ENCODE measurements around the gene USP14.

The USP14 gene

GRCh38 chr18:227374-227773, 69.0 kb downstream of the USP14 start:
- H3K4me1 ChIP-seq (ENCODE audit: control insufficient read depth, low read length): no peaks in the 10 kb centered on the region
- H3K4me3 ChIP-seq (ENCODE audit: low read length): no peak overlapping the region
- no peaks in the 10 kb centered on the region for H3K9me3 ChIP-seq (ENCODE audit: control insufficient read depth, insufficient read depth, low read length)
- no peaks in the 10 kb centered on the region for H3K9me2 ChIP-seq (replicated peaks; ENCODE audit: control insufficient read depth, low read length)
- no peaks in the 10 kb centered on the region for H3F3A ChIP-seq (ENCODE audit: control insufficient read depth, insufficient read depth)
- H3K4me2 ChIP-seq (ENCODE audit: low read length): no peak overlapping the region
- no peaks in the 10 kb centered on the region for H3K79me2 ChIP-seq (ENCODE audit: control insufficient read depth, low read length)
- H3K27ac ChIP-seq (ENCODE audit: low read depth, low read length): no peak overlapping the region
- TF ChIP-seq EZH2phosphoT487 (IDR thresholded peaks at IDR 0.05; ENCODE audit: borderline replicate concordance, low read length) (no peak), CTCF (IDR thresholded peaks at IDR 0.05; ENCODE audit: low read depth, low read length, poor library complexity, severe bottlenecking) (no peak)
- peaks cover 54% of the 10 kb centered on the region for H3K36me3 ChIP-seq (ENCODE audit: control insufficient read depth, low read length)
- H3K27me3 ChIP-seq (ENCODE audit: control insufficient read depth, low read length): no peaks in the 10 kb centered on the region
- no peaks in the 10 kb centered on the region for H4K20me1 ChIP-seq (ENCODE audit: control insufficient read depth, insufficient read depth, low read depth, low read length)

GRCh38 chr18:227902-228301, 69.5 kb downstream of the USP14 start:
- Histone ChIP-seq H4K20me1 (ENCODE audit: control insufficient read depth, insufficient read depth, low read depth, low read length) (no peaks in the 10 kb centered on the region), H3K27me3 (ENCODE audit: control insufficient read depth, low read length) (no peaks in the 10 kb centered on the region), H3K9me3 (ENCODE audit: control insufficient read depth, insufficient read depth, low read length) (no peaks in the 10 kb centered on the region), H3K27ac (ENCODE audit: low read depth, low read length) (no peak overlapping the region), H3K9me2 (replicated peaks; ENCODE audit: control insufficient read depth, low read length) (no peaks in the 10 kb centered on the region), H3K79me2 (ENCODE audit: control insufficient read depth, low read length) (no peaks in the 10 kb centered on the region), H3K36me3 (ENCODE audit: control insufficient read depth, low read length) (peaks cover 49% of the 10 kb centered on the region), H3K4me3 (ENCODE audit: low read length) (no peak overlapping the region), H3F3A (ENCODE audit: control insufficient read depth, insufficient read depth) (no peaks in the 10 kb centered on the region), H3K4me2 (ENCODE audit: low read length) (no peak overlapping the region), H3K4me1 (ENCODE audit: control insufficient read depth, low read length) (no peaks in the 10 kb centered on the region)
- TF ChIP-seq CTCF (IDR thresholded peaks at IDR 0.05; ENCODE audit: low read depth, low read length, poor library complexity, severe bottlenecking): no peak
- TF ChIP-seq EZH2phosphoT487 (IDR thresholded peaks at IDR 0.05; ENCODE audit: borderline replicate concordance, low read length): no peak

- Histone ChIP-seq H3K36me3 (ENCODE audit: control insufficient read depth, low read length) (peaks cover 42% of the 10 kb centered on the region), H3K4me3 (ENCODE audit: low read length) (no peak overlapping the region), H3K4me2 (ENCODE audit: low read length) (no peak overlapping the region), H3K9me3 (ENCODE audit: control insufficient read depth, insufficient read depth, low read length) (no peaks in the 10 kb centered on the region), H3K79me2 (ENCODE audit: control insufficient read depth, low read length) (no peaks in the 10 kb centered on the region), H3K27me3 (ENCODE audit: control insufficient read depth, low read length) (no peaks in the 10 kb centered on the region), H3K27ac (ENCODE audit: low read depth, low read length) (no peak overlapping the region), H3K4me1 (ENCODE audit: control insufficient read depth, low read length) (no peaks in the 10 kb centered on the region), H3F3A (ENCODE audit: control insufficient read depth, insufficient read depth) (no peaks in the 10 kb centered on the region), H3K9me2 (replicated peaks; ENCODE audit: control insufficient read depth, low read length) (no peaks in the 10 kb centered on the region), H4K20me1 (ENCODE audit: control insufficient read depth, insufficient read depth, low read depth, low read length) (no peaks in the 10 kb centered on the region)
- TF ChIP-seq EZH2phosphoT487 (IDR thresholded peaks at IDR 0.05; ENCODE audit: borderline replicate concordance, low read length) (no peak), CTCF (IDR thresholded peaks at IDR 0.05; ENCODE audit: low read depth, low read length, poor library complexity, severe bottlenecking) (no peak)
These were observed 70.2 kb downstream of the USP14 start for GRCh38 chr18:228586-228985.

GRCh38 chr18:231563-231962, 73.2 kb downstream of the USP14 start:
- Histone ChIP-seq H3K79me2 (ENCODE audit: control insufficient read depth, low read length) (no peaks in the 10 kb centered on the region), H3F3A (ENCODE audit: control insufficient read depth, insufficient read depth) (no peaks in the 10 kb centered on the region; the same call in 1 of the 2 replicates), H3K27ac (ENCODE audit: low read depth, low read length) (no peak overlapping the region), H3K36me3 (ENCODE audit: control insufficient read depth, low read length) (peaks cover 14% of the 10 kb centered on the region), H3K4me3 (ENCODE audit: low read length) (no peak overlapping the region), H3K9me3 (ENCODE audit: control insufficient read depth, insufficient read depth, low read length) (no peaks in the 10 kb centered on the region), H4K20me1 (ENCODE audit: control insufficient read depth, insufficient read depth, low read depth, low read length) (no peaks in the 10 kb centered on the region), H3K4me1 (ENCODE audit: control insufficient read depth, low read length) (no peaks in the 10 kb centered on the region), H3K9me2 (replicated peaks; ENCODE audit: control insufficient read depth, low read length) (no peaks in the 10 kb centered on the region), H3K4me2 (ENCODE audit: low read length) (no peak overlapping the region), H3K27me3 (ENCODE audit: control insufficient read depth, low read length) (no peaks in the 10 kb centered on the region)
- TF ChIP-seq EZH2phosphoT487 (IDR thresholded peaks at IDR 0.05; ENCODE audit: borderline replicate concordance, low read length): no peak
- no peak for TF ChIP-seq CTCF (IDR thresholded peaks at IDR 0.05; ENCODE audit: low read depth, low read length, poor library complexity, severe bottlenecking)

Data from DOHH2 (cell line).